T-cell (primary cell): ENCODE data around the gene C2CD4A. TPM values are rescaled to one million over a fixed set of nuclear protein-coding genes. Genes with fewer than 3 reads are reported as not detected.

Experiments used
- ATAC-seq, 4 experiments: fragments of 200-7000 bp in 3 of 4; fragments of 150-1000 bp in 1 of 4; cut with Tn5 transposase; replicated peaks in 1 of 4; 1 replicate in 3 of 4; 2 replicates in 1 of 4; pipeline ENCODE4 v1.10.0; 2021; ENCODE audit warnings: moderate library complexity in 3 of 4, mild to moderate bottlenecking in 2 of 4, moderate number of reproducible peaks in 1 of 4
- CTCF ChIA-PET, 2 donors: fragments of 300-600 bp; sonication (Branson Sonifier 250); formaldehyde crosslinking; loops; one replicate each; lab custom pipeline; 2022; ENCODE audit warnings: antibody characterized with exemption in 2 of 2; lab: Charles Lee
- POLR2A ChIA-PET, 2 donors: fragments of 300-600 bp; sonication (Branson Sonifier 250); formaldehyde crosslinking; loops; one replicate each; lab custom pipeline; 2022; ENCODE audit warnings: antibody characterized with exemption in 2 of 2; lab: Charles Lee
- DNase-seq, 35 experiments: peaks; one replicate each; pipeline versions ENCODE4 v3.0.0 to v3.0.0-alpha.2; 2013 to 2023
- H3K27ac ChIP-seq: one replicate; pipeline ENCODE4 v1.5.1; 2013; ENCODE audit warnings: low read length
- H3K27me3 ChIP-seq, 2 experiments: replicated peaks in 1 of 2; 1 replicate in 1 of 2; 2 replicates in 1 of 2; pipeline versions ENCODE4 v1.6.1 to v1.7.0; 2013; ENCODE audit warnings: low read length in 1 of 2, mixed read lengths in 1 of 2; ENCODE audit not compliant: control insufficient read depth in 2 of 2, insufficient read depth in 2 of 2; ENCODE audit errors: extremely low read depth in 1 of 2
- H3K36me3 ChIP-seq, 2 donors: 1 replicate in 1 of 2; 2 replicates in 1 of 2; pipeline versions ENCODE4 v1.6.1 to v1.7.0; 2013; ENCODE audit warnings: low read length in 1 of 2; ENCODE audit not compliant: control insufficient read depth in 2 of 2, insufficient read depth in 1 of 2; ENCODE audit errors: extremely low read depth in 1 of 2
- H3K4me1 ChIP-seq, 2 experiments: 1 replicate in 1 of 2; 2 replicates in 1 of 2; pipeline versions ENCODE4 v1.6.1 to v1.7.0; 2013; ENCODE audit warnings: low read length in 2 of 2, mixed read lengths in 1 of 2; ENCODE audit not compliant: insufficient read depth in 2 of 2, control insufficient read depth in 1 of 2; ENCODE audit errors: extremely low read depth in 1 of 2
- H3K4me3 ChIP-seq, 2 donors: 1 replicate in 1 of 2; 2 replicates in 1 of 2; pipeline versions ENCODE4 v1.5.1 to v1.7.0; 2013; ENCODE audit warnings: mild to moderate bottlenecking in 2 of 2, low read length in 1 of 2, moderate library complexity in 1 of 2; ENCODE audit not compliant: control insufficient read depth in 1 of 2; ENCODE audit errors: extremely low read depth in 1 of 2
- H3K9me3 ChIP-seq: 2 replicates; pipeline ENCODE4 v1.7.0; 2013
- H3K27ac Mint-ChIP-seq, 2 donors: one replicate each; pipeline ENCODE4 v1.8.0; 2020 to 2021; ENCODE audit warnings: mild to moderate bottlenecking in 2 of 2, mixed read lengths in 2 of 2
- H3K27me3 Mint-ChIP-seq, 2 donors: one replicate each; pipeline ENCODE4 v1.8.0; 2021 to 2022; ENCODE audit warnings: mixed read lengths in 2 of 2
- H3K36me3 Mint-ChIP-seq: one replicate; pipeline ENCODE4 v1.8.0; 2021; ENCODE audit warnings: mixed read lengths
- H3K4me1 Mint-ChIP-seq, 3 donors: one replicate each; pipeline ENCODE4 v1.8.0; 2020 to 2022; ENCODE audit warnings: mixed read lengths in 3 of 3, mild to moderate bottlenecking in 1 of 3
- H3K4me3 Mint-ChIP-seq, 3 donors: one replicate each; pipeline ENCODE4 v1.8.0; 2020 to 2022; ENCODE audit warnings: mild to moderate bottlenecking in 3 of 3, mixed read lengths in 3 of 3, moderate library complexity in 3 of 3
- H3K9me3 Mint-ChIP-seq, 3 donors: one replicate each; pipeline ENCODE4 v1.8.0; 2020 to 2022; ENCODE audit warnings: mixed read lengths in 3 of 3
- WGBS: methylation state at CpG from one replicate; pipeline ENCODE4 v1.1.5; 2013; ENCODE audit warnings: missing lambda C conversion rate; ENCODE audit not compliant: insufficient coverage; 5-methylcytosine and 5-hydroxymethylcytosine counted together
- total RNA-seq, 35 experiments: library from RNA in 6 of 35; stranded (reverse) in 6 of 35; fragments of 120-200 nt in 1 of 35; gene quantifications; one replicate each; pipeline versions ENCODE4 v1.2.1 to v1.2.4 and lab custom pipeline; 2013 to 2026

C2CD4A gene
- total RNA-seq, 5 donors from 2014 or later (not counting 1 experiment from before 2014, with no cell fraction given): not detected

DNA sequence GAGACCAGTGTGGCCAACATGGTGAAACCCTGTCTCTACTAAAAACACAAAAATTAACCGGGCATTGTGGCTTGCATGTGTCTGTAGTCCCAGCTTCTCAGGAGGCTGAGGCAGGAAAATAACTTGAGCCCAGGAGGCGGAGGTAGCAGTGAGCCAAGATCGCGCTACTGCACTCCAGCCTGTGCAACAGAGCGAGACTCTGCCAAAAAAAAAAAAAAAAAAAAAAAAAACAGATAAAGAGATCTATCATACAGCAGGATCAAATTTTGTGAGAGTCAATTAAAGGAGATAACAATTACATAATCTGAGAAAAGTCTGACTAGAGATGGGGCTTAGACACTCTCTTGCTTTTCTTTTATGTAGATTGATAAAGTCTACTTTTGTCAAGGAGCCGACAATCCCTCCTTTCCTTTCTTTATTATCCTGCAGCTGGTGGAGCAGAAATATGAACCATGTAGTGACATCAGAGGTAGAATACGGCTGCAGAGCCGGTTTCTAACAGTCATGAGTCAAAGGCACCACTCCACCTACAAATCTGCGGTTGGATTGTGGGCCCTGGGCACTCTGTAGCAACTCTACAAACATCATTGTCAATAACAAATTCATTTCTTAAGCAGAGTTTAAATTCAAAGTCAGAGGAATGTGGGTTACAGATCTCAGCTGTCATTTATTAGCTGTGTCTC is 9.0 kb downstream of the C2CD4A start:
- Mint-ChIP-seq H3K36me3 (no peaks in the 10 kb centered on the region), H3K4me1 (no peaks in the 10 kb centered on the region), H3K27ac (no peak overlapping the region), H3K27me3 (peaks cover 1 to 10% of the 10 kb centered on the region in 2 donors), H3K4me3 (no peak overlapping the region), H3K9me3 (no peaks in the 10 kb centered on the region)
- Histone ChIP-seq H3K4me1 (no peaks in the 10 kb centered on the region), H3K9me3 (no peaks in the 10 kb centered on the region), H3K27ac (no peak overlapping the region), H3K36me3 (no peaks in the 10 kb centered on the region), H3K4me3 (no peak overlapping the region), H3K27me3 (peaks cover 0 to 4% of the 10 kb centered on the region in 2 experiments)
- DNase-seq: no peak
- 100% methylated on average over 1 of the region's 9 CpGs for WGBS
- CTCF ChIA-PET: no interaction called here
- no peak for ATAC-seq
- POLR2A ChIA-PET: no interaction called here

- Histone ChIP-seq H3K27me3 (peaks cover 0 to 4% of the 10 kb centered on the region in 2 experiments), H3K27ac (no peak overlapping the region), H3K9me3 (no peaks in the 10 kb centered on the region), H3K4me1 (no peaks in the 10 kb centered on the region), H3K4me3 (no peak overlapping the region), H3K36me3 (no peaks in the 10 kb centered on the region)
- Mint-ChIP-seq H3K27me3 (peaks cover 1 to 10% of the 10 kb centered on the region in 2 donors), H3K27ac (no peak overlapping the region), H3K9me3 (peaks cover 0 to 8% (median 6%) of the 10 kb centered on the region in 3 donors), H3K36me3 (peaks cover 6% of the 10 kb centered on the region), H3K4me3 (no peak overlapping the region), H3K4me1 (no peaks in the 10 kb centered on the region)
- no peak for DNase-seq
- ChIA-PET CTCF (no interaction called here), POLR2A (no interaction called here)
- 100% methylated on average over 2 of the region's 4 CpGs for WGBS
- no peak for ATAC-seq
Measured at GRCh38 chr15:62079594-62079993, 12.8 kb downstream of the C2CD4A start.

GRCh38 chr15:62083194-62084154 is 16.7 kb downstream of the C2CD4A start:
- 94% methylated on average over 2 of the region's 9 CpGs for WGBS
- POLR2A ChIA-PET: no interaction called here
- no peak overlapping the region for H3K4me3 ChIP-seq
- H3K36me3 ChIP-seq: no peaks in the 10 kb centered on the region
- H3K9me3 Mint-ChIP-seq: peaks cover 0 to 10% (median 6%) of the 10 kb centered on the region in 3 donors
- H3K27ac ChIP-seq: no peak overlapping the region
- no peaks in the 10 kb centered on the region for H3K4me1 ChIP-seq
- ATAC-seq: no peak
- CTCF ChIA-PET: interaction anchor here in 1 of 2 donors (0.5 kb wide), 1 partner anchor 31 kb away, joined by 4 read pairs; no protein-coding TSS in a partner anchor
- no peak overlapping the region for H3K4me3 Mint-ChIP-seq
- H3K27me3 ChIP-seq: no peaks in the 10 kb centered on the region
- H3K27me3 Mint-ChIP-seq: peaks cover 1 to 10% of the 10 kb centered on the region in 2 donors
- H3K27ac Mint-ChIP-seq: no peak overlapping the region
- no peaks in the 10 kb centered on the region for H3K9me3 ChIP-seq
- H3K36me3 Mint-ChIP-seq: peaks cover 6% of the 10 kb centered on the region
- H3K4me1 Mint-ChIP-seq: no peaks in the 10 kb centered on the region
- no peak for DNase-seq

GRCh38 chr15:62085740-62086139 is 19.0 kb downstream of the C2CD4A start:
- H3K9me3 Mint-ChIP-seq: peaks cover 0 to 10% (median 6%) of the 10 kb centered on the region in 3 donors
- H3K4me3 ChIP-seq: no peak overlapping the region
- WGBS: 89% methylated on average over 4 of the region's 4 CpGs
- H3K4me1 ChIP-seq: no peaks in the 10 kb centered on the region
- DNase-seq: no peak
- ChIA-PET CTCF (no interaction called here), POLR2A (no interaction called here)
- no peaks in the 10 kb centered on the region for H3K27me3 ChIP-seq
- peaks cover 0 to 4% of the 10 kb centered on the region in 2 donors for H3K27me3 Mint-ChIP-seq
- H3K9me3 ChIP-seq: no peaks in the 10 kb centered on the region
- peaks cover 6% of the 10 kb centered on the region for H3K36me3 Mint-ChIP-seq
- H3K27ac ChIP-seq: no peak overlapping the region
- no peak overlapping the region for H3K27ac Mint-ChIP-seq
- H3K4me3 Mint-ChIP-seq: no peak overlapping the region
- no peak for ATAC-seq
- no peaks in the 10 kb centered on the region for H3K4me1 Mint-ChIP-seq
- no peaks in the 10 kb centered on the region for H3K36me3 ChIP-seq

- Histone ChIP-seq H3K4me1 (no peaks in the 10 kb centered on the region), H3K27me3 (no peaks in the 10 kb centered on the region), H3K36me3 (no peaks in the 10 kb centered on the region), H3K27ac (no peak overlapping the region), H3K4me3 (no peak overlapping the region), H3K9me3 (no peaks in the 10 kb centered on the region)
- CTCF ChIA-PET: interaction anchor here in 1 of 2 donors (0.6 kb wide), 1 partner anchor 11 kb away, joined by 3 read pairs; no protein-coding TSS in a partner anchor
- Mint-ChIP-seq H3K4me3 (no peak overlapping the region), H3K27me3 (peaks cover 0 to 4% of the 10 kb centered on the region in 2 donors), H3K4me1 (no peaks in the 10 kb centered on the region), H3K27ac (no peak overlapping the region), H3K9me3 (peaks cover 0 to 10% (median 6%) of the 10 kb centered on the region in 3 donors), H3K36me3 (peaks cover 6% of the 10 kb centered on the region)
- whole genome bisulfite sequencing: 29% methylated on average over 2 of the region's 5 CpGs
- ATAC-seq (no peak), DNase-seq (no peak)
- POLR2A ChIA-PET: interaction anchor here in 1 of 2 donors (0.7 kb wide), 1 partner anchor 1773 kb away, joined by 5 read pairs; no protein-coding TSS in a partner anchor
Measured at GRCh38 chr15:62087671-62088352, 21.0 kb downstream of the C2CD4A start.

DNA sequence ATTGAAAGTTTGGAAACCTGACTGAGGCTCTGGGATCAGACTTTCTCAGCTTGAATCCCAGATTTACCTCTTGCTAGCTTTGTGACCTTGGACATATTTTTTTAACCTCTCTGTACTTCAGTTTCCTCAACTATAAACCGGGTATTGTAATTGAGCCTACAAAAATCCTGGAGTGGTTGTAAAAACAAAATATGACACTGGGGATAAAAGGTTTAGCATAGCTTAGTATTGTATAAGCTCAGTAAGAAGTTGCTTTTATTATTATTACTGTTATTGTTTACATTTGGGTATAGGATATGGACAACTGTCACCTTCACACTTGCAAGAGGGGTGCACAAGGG is 21.5 kb downstream of the C2CD4A start:
- H3K4me1 Mint-ChIP-seq: no peaks in the 10 kb centered on the region
- no peaks in the 10 kb centered on the region for H3K9me3 ChIP-seq
- H3K9me3 Mint-ChIP-seq: peaks cover 0 to 10% (median 6%) of the 10 kb centered on the region in 3 donors
- H3K27ac ChIP-seq: no peak overlapping the region
- H3K36me3 Mint-ChIP-seq: peaks cover 6% of the 10 kb centered on the region
- H3K36me3 ChIP-seq: no peaks in the 10 kb centered on the region
- H3K4me3 Mint-ChIP-seq: no peak overlapping the region
- H3K27me3 ChIP-seq: no peaks in the 10 kb centered on the region
- DNase-seq (no peak), ATAC-seq (no peak)
- no peak overlapping the region for H3K27ac Mint-ChIP-seq
- H3K4me3 ChIP-seq: no peak overlapping the region
- CTCF ChIA-PET: no interaction called here
- WGBS: no CpG with 5 or more reads among the region's 1 CpG
- POLR2A ChIA-PET: interaction anchor here in 1 of 2 donors (0.7 kb wide), 1 partner anchor 1773 kb away, joined by 5 read pairs; no protein-coding TSS in a partner anchor
- no peaks in the 10 kb centered on the region for H3K4me1 ChIP-seq
- H3K27me3 Mint-ChIP-seq: peaks cover 0 to 4% of the 10 kb centered on the region in 2 donors
